Aorta (tissue), 5 donors: ENCODE measurements around the gene PDE8A. TPM values are rescaled to one million over a fixed set of nuclear protein-coding genes. Genes with fewer than 3 reads are reported as not detected.

ENCODE experiments used
- ATAC-seq: fragments of 200-7000 bp; cut with Tn5 transposase; one replicate; pipeline ENCODE4 v1.9.1; 2022; ENCODE audit warnings: moderate library complexity; ENCODE audit not compliant: low FRiP score
- DNase-seq, 2 donors: peaks; one replicate each; pipeline ENCODE4 v3.0.0-alpha.2; 2020
- H3K27ac ChIP-seq, 2 donors: one replicate each; pipeline ENCODE4 v1.5.1; 2013; ENCODE audit warnings: low read length in 2 of 2, mild to moderate bottlenecking in 2 of 2, moderate library complexity in 2 of 2, control low read depth in 1 of 2, inconsistent platforms in 1 of 2, low read depth in 1 of 2
- H3K27me3 ChIP-seq, 2 donors: one replicate each; pipeline ENCODE4 v1.6.1; 2013; ENCODE audit warnings: control low read depth in 1 of 2, low read length in 1 of 2, mild to moderate bottlenecking in 1 of 2, moderate library complexity in 1 of 2; ENCODE audit not compliant: insufficient read depth in 2 of 2, control insufficient read depth in 1 of 2
- H3K36me3 ChIP-seq, 2 donors: one replicate each; pipeline ENCODE4 v1.6.1; 2013; ENCODE audit warnings: control low read depth in 1 of 2, low read length in 1 of 2, mild to moderate bottlenecking in 1 of 2; ENCODE audit not compliant: insufficient read depth in 2 of 2, control insufficient read depth in 1 of 2
- H3K4me1 ChIP-seq, 2 donors: one replicate each; pipeline ENCODE4 v1.6.1; 2013; ENCODE audit warnings: low read length in 2 of 2, control low read depth in 1 of 2, mild to moderate bottlenecking in 1 of 2, moderate library complexity in 1 of 2; ENCODE audit not compliant: insufficient read depth in 2 of 2, control insufficient read depth in 1 of 2
- H3K4me3 ChIP-seq, 2 donors: one replicate each; pipeline ENCODE4 v1.5.1; 2013; ENCODE audit warnings: low read length in 2 of 2, control low read depth in 1 of 2, mild to moderate bottlenecking in 1 of 2
- H3K9me3 ChIP-seq: one replicate; pipeline ENCODE4 v1.6.1; 2013; ENCODE audit warnings: mild to moderate bottlenecking, low read length; ENCODE audit not compliant: control insufficient read depth
- WGBS, 2 donors: extraction: QIAGEN DNeasy Blood & Tissue Kit; methylation state at CpG; one replicate each; pipeline ENCODE4 v1.1.7; 2013; 5-methylcytosine and 5-hydroxymethylcytosine counted together
- intact Hi-C, 2 donors: fragments of 100-400 bp; cut with DNase I; formaldehyde crosslinking; loops; one replicate each; pipeline versions ENCODE4 v1.14.2 to v1.15.0; 2022
- long read RNA-seq, 2 donors: library from polyadenylated mRNA; unstranded; transcript quantifications; one replicate each; pipeline ENCODE4 v2.0.0, GENCODE V29; 2020 to 2021
- polyA plus RNA-seq, 2 donors: library from polyadenylated mRNA; stranded (reverse); fragments of 200-250 nt; gene quantifications; one replicate each; pipeline ENCODE4 v1.2.3, GENCODE V29; 2013
- total RNA-seq, 2 donors: library from RNA; stranded (reverse); fragmentation: NEBNext Ultra II Directional; extraction: Animal tissue kit (Norgen Biotek cat#: 25700); gene quantifications; one replicate each; pipeline ENCODE4 v1.2.1, GENCODE V29; 2021
- donor health status: healthy with polysubstance abuse.
- donor health status: Bipolar disorder and iron deficiency.
- donor health status: DM: no; HTN: no; CAD: no.
- donor health status: DM: no; HTN: no; CAD: no.
- donor health status: DM: yes; HTN: yes; CAD: no.

The PDE8A gene, protein sequence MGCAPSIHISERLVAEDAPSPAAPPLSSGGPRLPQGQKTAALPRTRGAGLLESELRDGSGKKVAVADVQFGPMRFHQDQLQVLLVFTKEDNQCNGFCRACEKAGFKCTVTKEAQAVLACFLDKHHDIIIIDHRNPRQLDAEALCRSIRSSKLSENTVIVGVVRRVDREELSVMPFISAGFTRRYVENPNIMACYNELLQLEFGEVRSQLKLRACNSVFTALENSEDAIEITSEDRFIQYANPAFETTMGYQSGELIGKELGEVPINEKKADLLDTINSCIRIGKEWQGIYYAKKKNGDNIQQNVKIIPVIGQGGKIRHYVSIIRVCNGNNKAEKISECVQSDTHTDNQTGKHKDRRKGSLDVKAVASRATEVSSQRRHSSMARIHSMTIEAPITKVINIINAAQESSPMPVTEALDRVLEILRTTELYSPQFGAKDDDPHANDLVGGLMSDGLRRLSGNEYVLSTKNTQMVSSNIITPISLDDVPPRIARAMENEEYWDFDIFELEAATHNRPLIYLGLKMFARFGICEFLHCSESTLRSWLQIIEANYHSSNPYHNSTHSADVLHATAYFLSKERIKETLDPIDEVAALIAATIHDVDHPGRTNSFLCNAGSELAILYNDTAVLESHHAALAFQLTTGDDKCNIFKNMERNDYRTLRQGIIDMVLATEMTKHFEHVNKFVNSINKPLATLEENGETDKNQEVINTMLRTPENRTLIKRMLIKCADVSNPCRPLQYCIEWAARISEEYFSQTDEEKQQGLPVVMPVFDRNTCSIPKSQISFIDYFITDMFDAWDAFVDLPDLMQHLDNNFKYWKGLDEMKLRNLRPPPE
- total RNA-seq (10 to 100 TPM; 68.8 to 71.1 TPM), polyA plus RNA-seq (10 to 100 TPM in 1 of 2 donors, 1 to 10 TPM in 1; 8.5 to 24.3 TPM)
- long read RNA-seq, donor 1, partial matches to known transcripts = 11 of 23 reads
- long read RNA-seq, donor 1, other reads (novel, unspliced or antisense) = 9 of 23 reads
- long read RNA-seq, donor 2, transcript PDE8A-203 (22 exons, 3,912 nt) = major isoform, 7 of 46 reads
- long read RNA-seq, donor 2, partial matches to known transcripts = 14 of 46 reads
- long read RNA-seq, donor 2, other reads (novel, unspliced or antisense) = 23 of 46 reads

DNA sequence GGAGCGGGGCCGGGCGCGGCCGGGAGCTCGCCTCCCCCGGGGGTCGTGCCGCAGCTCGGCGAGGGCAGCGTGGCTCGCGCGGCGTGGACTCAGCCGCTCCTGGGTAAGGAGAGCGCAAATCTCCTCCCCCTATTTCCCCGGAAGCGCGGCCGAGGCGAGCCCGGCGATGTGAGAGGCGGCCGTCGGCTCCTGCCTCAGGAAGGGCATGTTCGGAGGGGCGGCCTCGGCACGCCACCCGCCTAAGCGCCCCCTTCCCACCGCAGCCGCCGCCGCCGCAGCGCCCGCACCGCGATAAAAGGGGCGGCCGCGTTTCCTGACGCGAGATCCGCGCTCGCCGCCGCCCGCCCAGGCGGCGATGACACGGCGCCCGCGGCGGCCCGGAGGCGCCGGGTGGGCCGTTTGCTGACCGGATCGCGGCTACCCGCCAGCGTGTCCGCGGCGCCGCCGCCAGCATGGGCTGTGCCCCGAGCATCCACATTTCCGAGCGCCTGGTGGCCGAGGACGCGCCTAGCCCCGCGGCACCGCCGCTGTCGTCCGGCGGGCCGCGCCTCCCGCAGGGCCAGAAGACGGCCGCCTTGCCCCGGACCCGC, at the start of gene PDE8A:
Gene PDE8A, plus strand, starts transcription at position 146 of the 590 bp plus-strand sequence. Its CDS starts 307 bp downstream, at position 453.
- no peaks in the 10 kb centered on the region for H3K36me3 ChIP-seq
- DNase-seq = peak in 1 of 2 donors; percentile 79
- peak within 1 kb of the TSS; percentile 69 to 74 for H3K27ac ChIP-seq
- H3K4me3 ChIP-seq = peak within 1 kb of the TSS; percentile 75 to 83
- no peaks in the 10 kb centered on the region for H3K27me3 ChIP-seq
- intact Hi-C loops = loop anchor here in 1 of 2 donors (10.0 kb wide), 1 partner anchor 63 kb away; no protein-coding TSS in a partner anchor
- ATAC-seq = no peak
- H3K4me1 ChIP-seq = no peaks in the 10 kb centered on the region
- WGBS, 2 donors = 0 to 1% methylated on average over 68 to 95 of the region's 95 CpGs
- H3K9me3 ChIP-seq = no peaks in the 10 kb centered on the region

DNA sequence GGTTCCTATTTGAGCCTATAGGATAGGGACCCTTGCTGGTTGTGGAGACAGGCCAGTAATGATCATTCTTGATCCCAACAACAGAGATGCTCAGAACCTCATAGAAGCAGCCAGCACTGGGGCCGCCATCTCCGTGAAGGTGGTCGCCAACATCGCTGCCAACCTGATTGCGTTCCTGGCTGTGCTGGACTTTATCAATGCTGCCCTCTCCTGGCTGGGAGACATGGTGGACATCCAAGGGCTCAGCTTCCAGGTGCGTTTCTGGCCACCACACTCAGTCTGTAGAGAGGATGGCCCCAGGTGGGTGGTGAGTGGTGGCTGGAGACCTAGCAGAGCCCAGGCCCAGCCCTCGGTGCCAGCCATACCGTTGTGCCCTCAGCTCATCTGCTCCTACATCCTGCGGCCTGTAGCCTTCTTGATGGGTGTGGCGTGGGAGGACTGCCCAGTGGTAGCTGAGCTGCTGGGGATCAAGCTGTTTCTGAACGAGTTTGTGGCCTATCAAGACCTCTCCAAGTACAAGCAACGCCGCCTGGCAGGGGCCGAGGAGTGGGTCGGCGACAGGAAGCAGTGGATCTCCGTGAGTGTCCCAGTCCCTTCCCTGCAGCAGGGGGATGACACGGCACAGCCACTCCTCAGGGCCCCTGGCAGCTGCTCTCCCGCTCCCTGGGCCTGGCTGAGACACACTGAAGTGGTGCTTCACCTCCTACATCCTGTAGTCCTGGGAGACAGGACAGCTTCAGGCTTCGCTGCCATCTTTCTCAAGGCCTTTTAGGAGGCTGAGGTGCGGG, 46.5 kb upstream of the PDE8A start:
- intact Hi-C loops = loop anchor here (5.0 to 10.0 kb wide), 2 partner anchors 278 to 340 kb away; partner anchors contain the start of gene NMB (in 1 of the 2)
- ATAC-seq = no peak

DNA sequence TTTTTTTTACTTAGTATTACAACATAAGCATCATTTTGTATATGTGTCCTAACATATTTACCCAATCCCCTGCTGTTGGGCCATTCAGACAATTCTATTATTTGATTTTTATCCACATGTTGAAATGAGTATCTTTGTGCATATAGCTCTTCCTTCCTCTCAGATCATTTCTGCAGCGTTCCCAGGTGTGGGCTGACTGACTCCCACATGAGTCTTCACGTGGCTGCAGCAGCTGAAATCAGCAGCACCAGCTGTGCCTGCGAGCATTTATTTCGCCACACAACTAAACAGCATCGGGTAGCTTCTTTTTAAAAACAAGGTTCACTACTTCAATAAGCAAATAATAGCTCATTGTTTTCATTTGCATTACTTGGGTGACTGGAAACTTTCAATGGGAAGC, 44.5 kb upstream of the PDE8A start:
- intact Hi-C loops = loop anchor here in 1 of 2 donors (10.0 kb wide), 1 partner anchor 342 kb away; no protein-coding TSS in a partner anchor
- Histone ChIP-seq H3K9me3 (no peaks in the 10 kb centered on the region), H3K4me1 (no peaks in the 10 kb centered on the region), H3K27ac (no peak overlapping the region), H3K27me3 (no peaks in the 10 kb centered on the region), H3K4me3 (no peak overlapping the region), H3K36me3 (no peaks in the 10 kb centered on the region)
- ATAC-seq (no peak), DNase-seq (no peak)
- WGBS, 2 donors = 86 to 88% methylated on average over 5 of the region's 5 CpGs

More for the DNA sequence above, 46.5 kb upstream of the PDE8A start:
- Histone ChIP-seq H3K4me3 (no peak overlapping the region), H3K9me3 (no peaks in the 10 kb centered on the region), H3K4me1 (no peaks in the 10 kb centered on the region), H3K27ac (no peak overlapping the region), H3K27me3 (no peaks in the 10 kb centered on the region), H3K36me3 (no peaks in the 10 kb centered on the region)
- no peak for DNase-seq
- WGBS, 2 donors = 86 to 87% methylated on average over 21 of the region's 21 CpGs

DNA sequence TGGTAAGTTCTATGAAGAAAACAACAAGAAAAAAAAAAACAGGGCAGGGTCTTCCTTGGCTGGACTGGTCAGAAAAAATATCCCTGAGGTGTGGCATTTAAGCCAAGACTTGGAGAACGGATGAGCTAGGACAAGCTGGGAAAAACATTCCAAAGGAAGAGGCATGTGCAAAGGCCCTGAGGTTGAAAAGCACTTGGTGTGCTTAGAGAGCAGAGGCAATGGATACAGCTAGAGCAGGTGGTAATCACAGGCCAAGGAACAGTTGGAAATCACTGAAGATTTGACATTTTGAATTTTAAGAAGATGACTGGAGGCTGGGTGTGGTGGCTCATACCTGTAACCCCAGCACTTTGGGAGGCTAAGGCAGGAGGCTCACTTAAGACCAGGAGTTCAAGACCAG, 42.9 kb upstream of the PDE8A start:
- Histone ChIP-seq H3K9me3 (no peaks in the 10 kb centered on the region), H3K4me3 (no peak overlapping the region), H3K36me3 (no peaks in the 10 kb centered on the region), H3K27me3 (no peaks in the 10 kb centered on the region), H3K4me1 (no peaks in the 10 kb centered on the region), H3K27ac (no peak overlapping the region)
- DNase-seq (no peak), ATAC-seq (no peak)
- intact Hi-C loops = loop anchor here in 1 of 2 donors (10.0 kb wide), 1 partner anchor 344 kb away; no protein-coding TSS in a partner anchor
- 98 to 100% methylated on average over 1 of the region's 1 CpG for WGBS, 2 donors

DNA sequence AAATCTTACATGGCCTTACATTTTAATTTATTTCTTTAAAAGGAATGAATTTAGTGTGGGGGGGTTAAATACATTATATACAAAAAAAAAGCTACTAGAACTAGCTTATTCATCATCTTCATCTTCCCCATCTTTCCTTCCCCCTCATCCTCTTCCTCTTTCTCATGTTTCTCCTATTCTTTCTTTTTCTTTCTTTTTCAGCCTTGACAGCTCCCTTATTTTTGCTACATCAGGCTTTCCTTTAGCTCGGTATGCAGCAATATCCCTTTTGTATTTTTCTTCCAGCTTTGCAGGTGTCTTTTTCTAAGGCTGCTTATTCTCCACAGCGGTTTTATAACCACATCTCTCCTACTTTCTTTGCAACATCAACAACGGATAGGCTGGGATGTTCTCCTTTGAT, 41.3 kb upstream of the PDE8A start:
- intact Hi-C loops = no loop called here
- DNase-seq (no peak), ATAC-seq (no peak)
- no peaks in the 10 kb centered on the region for H3K4me1 ChIP-seq
- no peak overlapping the region for H3K27ac ChIP-seq
- H3K9me3 ChIP-seq = no peaks in the 10 kb centered on the region
- H3K27me3 ChIP-seq = no peaks in the 10 kb centered on the region
- no peak overlapping the region for H3K4me3 ChIP-seq
- WGBS, 2 donors = 75 to 81% methylated on average over 3 of the region's 3 CpGs
- H3K36me3 ChIP-seq = no peaks in the 10 kb centered on the region

DNA sequence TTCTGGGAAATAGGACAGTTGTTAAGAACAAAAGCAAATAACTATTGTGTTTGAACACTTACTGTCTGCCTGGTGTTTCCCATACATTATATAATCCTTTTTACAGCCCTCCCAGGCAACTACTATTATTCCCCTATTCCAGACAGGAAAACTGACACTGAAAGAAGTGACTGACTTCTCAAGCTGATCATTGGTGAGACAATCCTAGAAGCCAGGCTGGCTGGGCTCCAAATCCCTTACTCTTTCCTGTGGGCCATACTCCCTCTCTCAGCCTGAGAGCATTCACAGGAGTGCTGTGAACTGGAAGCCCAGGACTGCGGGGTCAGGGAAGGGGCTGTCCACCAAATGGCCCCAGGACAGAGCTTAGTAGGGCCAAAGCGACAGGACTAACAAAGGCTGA, 39.2 kb upstream of the PDE8A start:
- no peaks in the 10 kb centered on the region for H3K9me3 ChIP-seq
- H3K36me3 ChIP-seq = no peaks in the 10 kb centered on the region
- DNase-seq = no peak
- 96 to 100% methylated on average over 2 of the region's 2 CpGs for WGBS, 2 donors
- no peaks in the 10 kb centered on the region for H3K27me3 ChIP-seq
- ATAC-seq = no peak
- intact Hi-C loops = no loop called here
- H3K4me1 ChIP-seq = no peaks in the 10 kb centered on the region
- H3K4me3 ChIP-seq = no peak overlapping the region
- H3K27ac ChIP-seq = no peak overlapping the region

DNA sequence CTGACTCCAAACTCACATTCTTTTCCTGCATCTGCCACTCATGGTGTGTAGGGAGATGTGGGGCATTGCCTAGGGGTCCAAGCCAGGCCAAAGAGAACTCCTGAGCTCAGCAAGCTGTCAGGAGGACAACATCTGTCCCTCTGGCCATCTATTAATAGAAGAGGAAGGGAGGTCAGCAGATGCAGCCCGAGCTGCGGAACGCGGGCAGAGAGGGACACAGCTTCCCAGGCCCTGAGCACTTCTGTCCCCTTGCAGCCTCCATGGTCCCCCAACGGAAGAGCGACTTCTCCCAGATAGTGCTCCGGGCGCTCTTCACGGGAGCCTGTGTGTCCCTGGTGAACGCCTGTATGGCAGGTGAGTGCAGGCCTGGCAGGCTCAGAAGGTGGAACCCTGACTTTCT, 37.3 kb upstream of the PDE8A start:
- Histone ChIP-seq H3K4me1 (no peaks in the 10 kb centered on the region), H3K36me3 (no peaks in the 10 kb centered on the region), H3K27ac (no peak overlapping the region), H3K27me3 (no peaks in the 10 kb centered on the region), H3K9me3 (no peaks in the 10 kb centered on the region), H3K4me3 (no peak overlapping the region)
- DNase-seq (peak in 1 of 2 donors; percentile 61), ATAC-seq (no peak)
- intact Hi-C loops = no loop called here
- WGBS, 2 donors = 91 to 95% methylated on average over 10 of the region's 10 CpGs
